ELF-1 (cell line): ENCODE results near the gene PLEKHA4.
"Not testable (repeated sequence)": the region's sequence is repeated elsewhere in the genome, so short reads cannot be mapped to it uniquely, and the experiment has no call there.

ENCODE experiments used
- DNase-seq: peaks from one replicate; pipeline ENCODE4 v3.0.0-alpha.2; 2016; ENCODE audit warnings: low read depth, low spot score

Gene PLEKHA4

GRCh38 chr19:48868114-48868886 lies at the start of gene PLEKHA4:
Gene PLEKHA4 (minus strand): TSS chr19:48868617. CDS start chr19:48867620, 997 bp downstream.
- peak; percentile 45 for DNase-seq

GRCh38 chr19:48918071-48918470 lies 49.7 kb upstream of the PLEKHA4 start:
- no peak for DNase-seq

- DNase-seq, result no peak
These were observed 47.3 kb upstream of the PLEKHA4 start for GRCh38 chr19:48915757-48916156.

GRCh38 chr19:48914181-48914580 lies 45.8 kb upstream of the PLEKHA4 start:
- peak; percentile 66 for DNase-seq

- DNase-seq, result peak; percentile 59
These were observed 44.9 kb upstream of the PLEKHA4 start for GRCh38 chr19:48913114-48913889.

GRCh38 chr19:48910803-48911202 lies 42.4 kb upstream of the PLEKHA4 start:
- no peak for DNase-seq

GRCh38 chr19:48909424-48910077 lies 41.1 kb upstream of the PLEKHA4 start:
- DNase-seq, result not testable (repeated sequence)

GRCh38 chr19:48907671-48908070 lies 39.3 kb upstream of the PLEKHA4 start:
- DNase-seq, result no peak

GRCh38 chr19:48906324-48906723 lies 37.9 kb upstream of the PLEKHA4 start:
- no peak for DNase-seq

GRCh38 chr19:48905664-48906063 lies 37.2 kb upstream of the PLEKHA4 start:
- DNase-seq, result no peak

- DNase-seq, result not testable (repeated sequence)
These were observed 35.4 kb upstream of the PLEKHA4 start for GRCh38 chr19:48903788-48904187.

- not testable (repeated sequence) for DNase-seq
These were observed 33.9 kb upstream of the PLEKHA4 start for GRCh38 chr19:48902291-48902690.

GRCh38 chr19:48900477-48901406 lies 32.3 kb upstream of the PLEKHA4 start:
- no peak for DNase-seq

- peak; percentile 99 for DNase-seq
These were observed 31.5 kb upstream of the PLEKHA4 start, which contains the start of gene NUCB1 for GRCh38 chr19:48899781-48900476. Gene NUCB1 (plus strand): TSS chr19:48900312. CDS start chr19:48900797, 485 bp downstream.

GRCh38 chr19:48899386-48899749 lies 31.0 kb upstream of the PLEKHA4 start:
- not testable (repeated sequence) for DNase-seq

- no peak for DNase-seq
These were observed 28.8 kb upstream of the PLEKHA4 start for GRCh38 chr19:48897181-48897580.

- peak; percentile 90 for DNase-seq
These were observed 27.8 kb upstream of the PLEKHA4 start for GRCh38 chr19:48896191-48896720.

GRCh38 chr19:48895226-48895625 lies 26.8 kb upstream of the PLEKHA4 start:
- DNase-seq, result no peak

GRCh38 chr19:48890551-48890950 lies 22.1 kb upstream of the PLEKHA4 start:
- DNase-seq, result no peak

- DNase-seq, result not testable (repeated sequence)
These were observed 21.1 kb upstream of the PLEKHA4 start for GRCh38 chr19:48889496-48889895.
